Activated gamma-delta T cell treated with Interleukin-2 at 50 U/mL for 16 hours (primary cell): Measurements from ENCODE around the gene CENPL.
"Not testable (repeated sequence)": the region's sequence is repeated elsewhere in the genome, so short reads cannot be mapped to it uniquely, and the experiment has no call there.

ENCODE experiments used
- DNase-seq: peaks from one replicate; pipeline ENCODE4 v3.0.0-alpha.2; 2020

CENPL gene

DNA sequence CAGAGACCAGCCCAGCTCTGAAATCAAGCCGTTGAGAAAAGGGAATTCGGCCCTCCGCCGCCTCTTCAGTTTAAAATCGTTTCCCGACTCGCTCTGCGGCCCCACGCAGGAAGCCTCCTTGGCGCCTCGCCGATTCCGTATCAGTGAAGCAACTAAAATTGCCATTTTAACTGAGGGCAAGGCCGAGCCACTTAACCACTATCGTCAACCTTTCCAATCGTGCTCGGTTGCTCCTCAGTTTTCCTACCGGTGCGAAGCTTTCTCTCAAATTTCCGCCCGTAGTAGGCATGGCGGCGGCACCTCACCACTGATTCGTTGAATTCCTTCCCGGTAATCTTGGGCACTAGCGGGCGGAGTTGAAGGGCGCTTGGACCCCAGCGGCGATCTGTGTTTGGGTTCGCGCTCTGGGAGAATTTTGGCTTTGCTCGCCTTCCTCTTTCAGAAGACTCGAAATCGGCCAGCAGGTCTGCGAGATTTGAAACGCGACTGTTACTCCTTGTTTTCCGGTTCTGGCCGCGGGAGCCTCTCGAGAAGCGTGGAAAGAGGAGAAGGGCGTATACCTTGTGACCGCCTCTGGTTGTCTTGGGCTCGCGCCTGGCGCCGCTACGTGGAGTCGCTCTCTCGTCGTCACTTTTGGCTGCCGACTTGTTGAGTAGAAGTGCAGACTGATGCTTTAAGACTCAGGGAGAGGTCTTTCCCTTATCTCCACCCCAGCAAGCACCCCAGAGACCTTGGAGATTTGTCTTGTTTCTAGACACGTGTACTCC is at the start of gene CENPL, which contains the start of gene DARS2:
Gene CENPL, minus strand, starts transcription at position 569 of the 767 bp plus-strand sequence. CDS start 13,584 bp downstream, outside the sequence.
Gene DARS2, plus strand, starts transcription at position 359 of the 767 bp plus-strand sequence. CDS start 557 bp downstream, outside the sequence.
- peak; percentile 85 for DNase-seq

GRCh38 chr1:173871500-173871899 is 46.8 kb upstream of the CENPL start:
- no peak for DNase-seq

GRCh38 chr1:173871091-173871490 is 46.4 kb upstream of the CENPL start:
- DNase-seq: no peak

- DNase-seq: no peak
These were observed 45.8 kb upstream of the CENPL start for GRCh38 chr1:173870252-173871075.

DNA sequence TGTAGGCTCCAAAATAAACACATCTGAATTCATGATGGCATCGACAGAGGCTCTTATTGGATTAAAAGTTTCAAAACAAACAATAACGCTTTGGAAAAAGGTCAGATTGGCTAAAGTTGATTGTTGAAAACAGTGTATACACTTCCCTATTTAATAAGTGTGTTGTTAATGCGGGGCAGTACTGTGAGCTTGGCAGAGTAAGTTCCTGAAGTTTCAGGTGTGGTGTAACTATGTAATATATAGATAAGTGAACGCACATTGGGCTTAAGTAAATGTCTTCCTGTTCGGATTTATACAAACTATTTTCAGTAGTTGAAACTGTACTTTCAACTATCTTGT is 44.3 kb upstream of the CENPL start:
- no peak for DNase-seq

GRCh38 chr1:173868266-173869020 is 43.8 kb upstream of the CENPL start, which contains the start of gene ZBTB37:
Gene ZBTB37, plus strand, starts transcription at chr1:173868380. Its CDS starts 1,846 bp downstream, at chr1:173870226.
- peak; percentile 84 for DNase-seq

DNA sequence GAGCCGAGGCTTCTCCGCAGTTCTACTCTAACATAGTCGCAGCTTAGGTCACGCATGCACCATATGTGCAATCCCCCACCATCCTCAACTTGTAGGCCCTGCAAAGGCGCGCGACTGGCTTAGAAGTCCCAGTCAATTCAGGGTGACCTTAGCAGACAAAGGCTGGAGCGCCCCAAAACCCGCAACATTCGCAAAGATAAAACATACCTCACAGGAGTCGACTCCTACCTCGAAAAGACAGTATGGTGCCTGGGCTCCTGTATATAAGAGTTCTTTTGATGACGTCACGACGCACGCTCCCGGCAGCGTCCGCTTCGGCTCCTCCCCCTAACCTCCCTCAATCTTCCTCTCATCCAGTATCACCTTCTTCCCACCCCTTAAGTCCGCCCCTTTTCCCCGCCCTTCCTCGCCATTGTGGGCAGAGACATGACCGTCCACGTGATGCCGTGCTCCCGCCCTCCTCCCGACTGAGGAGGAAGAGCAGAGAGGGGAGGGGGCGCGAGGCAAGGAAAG is 43.1 kb upstream of the CENPL start, which contains the start of gene GAS5:
Gene GAS5, minus strand, starts transcription at position 237 of the 513 bp plus-strand sequence.
- DNase-seq: peak; percentile 99

DNA sequence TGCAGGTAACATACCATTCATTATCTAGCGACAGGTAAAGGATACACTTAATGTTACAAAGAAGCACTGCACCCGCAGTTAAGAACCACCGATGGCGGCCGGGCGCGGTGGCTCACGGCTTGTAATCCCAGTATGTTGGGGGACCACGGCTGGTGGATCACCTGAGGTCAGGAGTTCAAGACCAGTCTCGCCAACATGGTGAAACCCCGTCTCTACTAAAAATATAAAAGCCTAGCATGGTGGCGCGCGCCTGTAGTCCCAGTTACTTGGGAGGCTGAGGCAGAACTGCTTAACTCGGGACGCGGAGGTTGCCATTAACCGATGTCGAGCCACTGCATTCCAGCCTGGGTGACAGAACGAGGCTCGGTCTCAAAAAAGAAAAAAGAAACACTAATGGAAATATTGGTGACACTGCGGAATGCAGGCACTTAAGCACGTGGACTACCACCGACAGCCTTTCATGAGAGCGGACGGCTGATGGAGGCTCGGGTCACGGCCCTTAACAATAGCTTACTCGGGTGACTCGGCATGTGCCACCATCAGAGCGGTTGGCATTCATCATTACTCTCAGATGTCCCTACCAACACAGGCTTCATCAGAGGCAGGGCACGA is 42.6 kb upstream of the CENPL start:
- DNase-seq: no peak

GRCh38 chr1:173866413-173867115 is 41.9 kb upstream of the CENPL start:
- DNase-seq: no peak

GRCh38 chr1:173865468-173866164 is 40.9 kb upstream of the CENPL start:
- DNase-seq: no peak

- DNase-seq: no peak
These were observed 39.6 kb upstream of the CENPL start for GRCh38 chr1:173864179-173864867.

DNA sequence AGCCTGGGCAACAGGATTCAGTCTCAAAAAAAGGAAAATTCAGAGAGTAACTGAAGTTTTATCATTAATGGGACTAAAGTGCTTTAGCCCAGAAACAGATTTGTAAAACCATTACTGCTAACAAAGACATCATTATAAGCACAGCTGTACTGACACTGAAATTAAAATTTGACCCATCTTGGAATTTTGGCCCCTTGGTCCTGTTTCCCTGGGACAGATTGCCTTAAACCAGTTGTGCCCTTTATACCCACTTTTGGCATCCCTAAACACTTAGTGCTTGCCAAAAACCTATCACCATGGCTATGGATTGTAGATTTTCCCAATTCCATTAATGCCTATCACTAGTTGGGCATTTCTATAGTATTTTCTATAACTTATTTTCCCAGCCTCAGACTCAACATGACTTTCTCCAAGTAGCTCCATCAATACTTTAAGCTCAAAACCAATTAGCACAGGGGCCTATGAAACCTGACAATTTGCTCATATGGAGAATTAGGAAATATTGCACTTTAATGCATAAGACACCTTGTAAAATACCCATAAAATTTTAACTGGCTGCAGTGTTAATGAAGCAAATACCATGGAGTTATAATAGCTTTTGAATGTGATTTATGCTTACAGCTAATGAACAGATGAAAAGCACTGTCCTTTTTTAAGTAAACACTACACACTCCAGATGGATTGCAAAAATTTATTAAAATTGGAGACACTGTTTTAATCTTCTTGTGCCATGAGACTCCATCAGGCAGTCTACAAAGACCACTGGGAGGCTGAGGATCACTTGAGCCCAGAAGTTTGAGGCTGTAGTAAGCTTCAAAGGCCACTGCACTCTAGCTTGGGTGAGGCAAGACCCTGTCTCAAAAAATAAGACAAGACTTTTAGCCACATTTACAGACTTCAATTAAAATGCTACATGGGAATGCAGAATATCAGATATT is 38.8 kb upstream of the CENPL start:
- DNase-seq: no peak

- no peak for DNase-seq
These were observed 38.1 kb upstream of the CENPL start for GRCh38 chr1:173862769-173863223.

DNA sequence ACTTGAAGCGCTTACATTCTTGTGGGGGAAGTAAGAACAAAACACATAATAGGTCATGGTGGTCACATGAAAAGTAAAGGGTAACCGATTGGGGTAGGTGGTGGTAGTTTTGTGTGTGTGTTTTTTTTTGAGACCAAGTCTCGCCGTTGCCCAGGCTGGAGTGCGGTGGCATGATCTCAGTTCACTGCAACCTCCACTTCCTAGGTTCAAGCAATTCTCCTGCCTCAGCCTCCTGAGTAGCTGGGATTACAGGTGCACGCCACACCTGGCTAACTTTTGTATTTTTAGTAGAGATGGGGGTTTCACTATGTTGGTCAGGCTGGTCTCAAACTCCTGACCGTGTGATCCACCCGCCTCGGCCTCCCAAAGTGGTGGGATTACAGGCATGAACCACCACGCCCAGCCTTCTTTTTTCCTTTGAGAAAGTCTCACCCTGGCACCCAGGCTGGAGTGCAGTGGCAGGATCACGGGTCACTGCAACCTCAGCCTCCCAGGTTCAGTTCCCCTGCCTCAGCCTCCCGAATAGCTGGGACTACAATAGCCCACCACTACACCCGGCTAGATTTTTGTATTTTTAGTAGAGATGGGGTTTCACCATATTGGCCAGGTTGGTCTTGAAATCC is 37.6 kb upstream of the CENPL start:
- not testable (repeated sequence) for DNase-seq

- no peak for DNase-seq
These were observed 37.1 kb upstream of the CENPL start for GRCh38 chr1:173861731-173862145.

DNA sequence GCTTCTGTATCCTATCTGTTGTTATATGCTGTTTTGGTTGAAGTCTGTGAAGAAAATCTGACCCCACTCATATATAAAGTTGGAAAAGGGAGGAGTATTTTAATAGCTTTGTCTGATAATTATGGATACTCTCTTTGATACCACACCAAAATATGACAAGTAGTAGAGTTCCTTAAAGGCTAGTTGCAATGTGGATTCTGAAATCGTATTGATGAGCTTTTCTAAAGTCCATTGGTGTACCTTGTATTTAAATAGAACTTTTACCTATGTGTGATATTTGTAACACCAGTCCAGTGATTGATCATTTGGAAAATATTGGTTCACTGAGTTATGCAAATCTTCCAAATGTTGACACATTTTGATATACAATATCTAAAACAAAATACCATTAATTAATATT is 35.4 kb upstream of the CENPL start:
- DNase-seq: no peak

GRCh38 chr1:173859547-173859946 is 34.9 kb upstream of the CENPL start:
- not testable (repeated sequence) for DNase-seq

- no peak for DNase-seq
These were observed 32.8 kb upstream of the CENPL start for GRCh38 chr1:173857363-173857917.
